Hindlimb muscle (tissue), 1 donor: Measurements from ENCODE around the gene DDX17. TPM values are rescaled to one million over a fixed set of nuclear protein-coding genes. Genes with fewer than 3 reads are reported as not detected.
"Not testable (repeated sequence)": the region's sequence is repeated elsewhere in the genome, so short reads cannot be mapped to it uniquely, and the experiment has no call there.

Experiments
- DNase-seq: peaks from one replicate; pipeline ENCODE4 v3.0.0-alpha.2; 2013
- polyA plus RNA-seq: library from polyadenylated mRNA; unstranded; fragments of 120-200 nt; gene quantifications from one replicate; pipeline ENCODE4 v1.2.1, GENCODE V29; 2013; ENCODE audit not compliant: insufficient read length

The DDX17 gene
- polyA plus RNA-seq, 1 donor, result 329 TPM

DNA sequence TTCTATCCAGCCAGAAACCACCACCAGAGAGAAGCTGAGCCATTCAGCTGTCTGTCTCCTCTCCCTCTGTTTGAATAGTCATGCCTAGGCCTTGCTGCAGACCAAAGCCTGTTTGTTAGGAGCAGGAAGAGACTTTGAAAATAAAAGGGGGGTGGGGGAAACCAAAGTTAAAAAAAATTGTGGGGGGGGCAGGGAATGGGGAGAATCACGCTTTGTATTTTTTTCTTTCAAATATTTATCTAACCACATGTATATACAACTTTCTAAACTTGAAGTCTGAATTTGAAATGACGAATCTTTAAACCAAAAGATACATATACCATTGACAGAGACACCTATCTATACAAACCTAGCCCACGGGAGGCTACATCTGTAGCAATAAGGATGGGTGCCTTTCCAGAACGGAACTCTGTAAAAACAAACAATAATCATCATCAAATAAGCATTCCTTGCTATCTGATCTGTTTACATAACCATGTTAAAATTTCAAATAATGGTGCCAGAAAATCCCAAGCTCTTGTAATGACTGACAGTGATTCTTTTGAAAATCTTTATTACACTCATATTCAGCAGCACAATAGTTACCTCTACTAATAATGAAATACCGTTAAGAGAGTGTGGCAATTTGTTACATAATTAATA, 14.3 kb downstream of the DDX17 start:
- no peak for DNase-seq

GRCh38 chr22:38490915-38491314, 15.2 kb downstream of the DDX17 start:
- peak; percentile 39 for DNase-seq

GRCh38 chr22:38490475-38490874, 15.6 kb downstream of the DDX17 start:
- DNase-seq, result no peak

GRCh38 chr22:38489561-38490145, 16.5 kb downstream of the DDX17 start:
- DNase-seq, result no peak

- no peak for DNase-seq
These were observed 17.0 kb downstream of the DDX17 start for GRCh38 chr22:38489142-38489541.

GRCh38 chr22:38487946-38488345, 18.2 kb downstream of the DDX17 start:
- no peak for DNase-seq

GRCh38 chr22:38485783-38486182, 20.3 kb downstream of the DDX17 start:
- no peak for DNase-seq

GRCh38 chr22:38484244-38484643, 21.9 kb downstream of the DDX17 start:
- DNase-seq, result no peak

DNA sequence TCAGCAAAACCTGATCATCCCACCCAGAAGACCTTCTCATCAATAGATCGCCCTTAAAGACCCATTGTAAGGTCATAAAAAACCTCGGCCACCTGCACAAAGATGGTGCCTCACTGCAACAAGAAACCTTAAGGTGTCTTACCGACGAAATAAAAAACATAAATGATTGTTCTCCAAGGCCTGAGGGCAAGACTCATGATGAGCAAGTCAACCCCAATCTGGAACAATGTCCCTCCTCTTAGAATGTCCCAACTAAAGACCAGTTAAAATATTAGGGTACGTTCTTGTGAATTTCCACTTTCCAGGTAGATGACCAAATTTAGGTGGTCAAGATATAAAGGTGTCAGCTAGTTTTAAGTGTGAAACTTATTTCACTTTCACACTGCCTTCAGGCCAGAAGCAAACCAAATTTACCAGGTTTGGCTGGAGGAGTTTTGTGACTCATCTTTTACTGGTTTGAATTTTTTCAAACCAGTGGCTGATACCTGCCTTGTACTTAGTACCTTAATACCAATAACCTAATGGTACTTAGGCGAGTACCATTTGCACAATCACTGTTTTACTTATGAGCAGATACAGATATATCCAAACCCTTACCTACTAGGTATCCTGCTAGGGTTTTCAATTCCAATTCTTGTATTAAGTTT, 23.3 kb downstream of the DDX17 start:
- no peak for DNase-seq

GRCh38 chr22:38481871-38482332, 24.2 kb downstream of the DDX17 start:
- DNase-seq, result no peak

- no peak for DNase-seq
These were observed 24.8 kb downstream of the DDX17 start for GRCh38 chr22:38481162-38481870.

- no peak for DNase-seq
These were observed 26.8 kb downstream of the DDX17 start for GRCh38 chr22:38479096-38479837.

- no peak for DNase-seq
These were observed 28.5 kb downstream of the DDX17 start for GRCh38 chr22:38477585-38477984.

DNA sequence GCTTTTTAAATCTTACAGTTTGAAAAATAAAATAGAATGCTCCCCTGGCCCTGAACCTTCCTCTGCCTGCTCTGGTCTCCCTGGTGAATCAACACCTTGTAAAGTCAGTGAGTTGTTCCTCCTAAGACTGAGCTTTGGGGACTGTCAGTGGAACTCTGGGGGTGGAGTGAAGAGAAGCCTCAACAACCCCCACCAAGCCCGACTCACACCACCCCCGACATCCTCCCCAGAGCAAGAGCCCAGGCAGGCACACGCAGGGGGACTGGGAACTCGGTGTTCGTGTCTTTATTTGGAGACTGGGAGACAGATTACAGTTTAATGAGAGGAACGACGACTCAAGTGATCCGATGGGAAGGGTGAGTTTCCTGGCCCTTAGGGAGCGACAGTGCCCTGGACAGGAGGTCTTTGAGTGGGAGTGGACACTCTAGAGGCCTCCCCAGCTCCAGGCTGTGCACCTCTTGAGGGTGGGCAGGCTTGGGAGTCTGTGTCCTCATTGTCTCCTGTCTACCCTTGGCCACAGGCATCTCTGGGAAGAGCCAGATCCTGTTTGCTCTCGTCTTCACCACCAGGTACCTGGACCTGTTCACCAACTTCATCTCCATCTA, 32.0 kb downstream of the DDX17 start:
- no peak for DNase-seq

GRCh38 chr22:38471237-38471636, 34.9 kb downstream of the DDX17 start:
- DNase-seq, result no peak

GRCh38 chr22:38470179-38470578, 35.9 kb downstream of the DDX17 start:
- not testable (repeated sequence) for DNase-seq

GRCh38 chr22:38469306-38469781, 36.8 kb downstream of the DDX17 start:
- DNase-seq, result no peak

DNA sequence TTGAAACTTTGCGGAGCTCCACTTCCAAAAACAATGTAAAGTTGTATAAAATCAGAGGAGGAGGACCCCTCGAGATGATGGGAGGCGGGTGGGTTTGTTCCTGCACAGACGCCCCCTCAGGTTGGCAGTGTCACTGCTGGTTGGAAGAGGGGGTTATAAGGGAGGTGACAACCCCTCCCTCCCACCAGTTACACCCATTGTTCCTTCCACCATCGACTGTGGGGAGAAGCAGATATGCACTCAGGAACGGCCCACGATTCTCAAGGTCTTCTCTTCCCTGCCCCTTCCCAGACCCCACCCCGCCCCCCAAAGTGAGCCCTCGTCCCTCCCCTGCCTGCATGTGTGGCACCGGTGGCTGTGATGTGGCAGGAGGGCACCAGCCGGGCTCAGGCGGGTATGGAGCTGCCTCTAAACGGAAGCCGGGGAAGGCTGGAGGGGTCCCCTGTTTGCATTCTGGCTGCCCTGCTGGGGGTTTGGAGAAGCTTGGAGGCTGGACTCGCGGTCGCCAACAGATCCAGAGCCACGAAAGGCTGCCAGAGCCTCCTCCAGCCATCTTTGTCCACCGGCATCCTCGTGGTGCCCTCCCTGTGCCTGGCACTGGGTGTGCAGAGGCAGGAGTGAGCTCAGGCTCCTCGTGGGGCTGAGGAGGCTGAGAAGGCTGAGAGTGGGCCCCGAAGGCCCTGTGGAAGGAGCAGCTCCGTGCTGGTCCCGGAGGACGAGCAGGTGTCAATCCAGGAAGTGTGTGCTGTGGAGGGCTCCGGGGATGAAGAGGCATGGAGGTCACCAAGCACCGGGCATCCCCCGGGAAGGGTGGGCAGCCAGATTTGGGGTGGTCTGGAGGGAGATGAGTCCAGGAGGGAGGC, 37.4 kb downstream of the DDX17 start:
- peak; percentile 34 for DNase-seq

- peak; percentile 77 for DNase-seq
These were observed 38.1 kb downstream of the DDX17 start, which contains the start of gene KDELR3 for GRCh38 chr22:38467904-38468442. Gene KDELR3 (plus strand): TSS chr22:38468096. CDS start chr22:38468234, 138 bp downstream.

- DNase-seq, result no peak
These were observed 38.6 kb downstream of the DDX17 start for GRCh38 chr22:38467438-38467903.
